BE2C (cell line): ENCODE results near the gene MYO1F.

Experiments
- DNase-seq: peaks from one replicate; pipeline ENCODE4 v3.0.0-alpha.2; 2020
- H3K27me3 ChIP-seq: fragments of 250-450 bp; sonication (Bioruptor Pico); 2 replicates; pipeline ENCODE4 v1.5.1; 2020; ENCODE audit warnings: mild to moderate bottlenecking
- H3K36me3 ChIP-seq: fragments of 250-450 bp; sonication (Bioruptor Pico); 2 replicates; pipeline ENCODE4 v1.5.1; 2020; ENCODE audit warnings: mild to moderate bottlenecking
- H3K4me1 ChIP-seq: fragments of 250-450 bp; sonication (Bioruptor Pico); 2 replicates; pipeline ENCODE4 v1.5.1; 2020
- H3K4me3 ChIP-seq: 2 replicates; pipeline ENCODE4 v1.5.1; 2011; ENCODE audit warnings: low read depth, low read length
- H3K9me3 ChIP-seq: fragments of 250-450 bp; sonication (Bioruptor Pico); 2 replicates; pipeline ENCODE4 v1.5.1; 2020
- TF ChIP-seq, protein P1 (sequence below): IDR thresholded peaks from 2 replicates; pipeline ENCODE4 v1.5.1; 2012; ENCODE audit warnings: mild to moderate bottlenecking, low read depth, low read length

Gene MYO1F

DNA sequence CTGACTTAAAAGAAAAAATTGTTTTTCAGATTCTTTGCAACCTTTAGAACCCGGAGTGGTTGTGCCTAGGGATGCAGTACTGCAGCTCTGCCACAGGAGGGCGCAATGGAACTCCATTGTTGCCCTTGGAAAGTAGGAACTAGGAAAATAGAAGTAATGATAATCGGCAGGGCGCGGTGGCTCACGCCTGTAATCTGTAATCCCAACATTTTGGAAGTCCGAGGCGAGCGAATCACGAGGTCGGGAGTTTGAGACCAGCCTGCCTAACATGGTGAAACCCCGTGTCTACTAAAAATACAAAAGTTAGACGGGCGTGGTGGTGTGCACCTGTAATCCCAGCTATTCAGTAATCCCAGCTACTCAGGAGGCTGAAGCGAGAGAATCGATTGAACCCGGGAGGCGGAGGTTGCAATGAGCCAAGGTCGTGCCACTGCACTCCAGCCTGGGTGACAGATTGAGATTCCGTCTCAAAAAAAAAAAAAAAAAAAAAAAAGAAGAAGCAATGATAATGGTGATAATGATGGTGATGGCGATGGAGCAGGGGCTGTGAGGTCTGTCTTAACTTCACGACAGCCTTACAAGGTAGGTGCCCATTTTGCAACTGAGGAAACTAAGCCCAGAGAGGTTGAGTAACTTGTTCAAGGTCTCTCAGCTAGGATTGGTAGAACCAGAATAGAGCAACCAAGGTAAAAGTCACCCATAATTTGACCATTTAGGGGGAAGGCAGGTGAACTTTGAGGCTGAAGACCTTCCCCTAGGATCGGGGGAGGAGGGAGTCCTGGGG, 38.8 kb upstream of the MYO1F start:
- TF ChIP-seq, protein P1, sequence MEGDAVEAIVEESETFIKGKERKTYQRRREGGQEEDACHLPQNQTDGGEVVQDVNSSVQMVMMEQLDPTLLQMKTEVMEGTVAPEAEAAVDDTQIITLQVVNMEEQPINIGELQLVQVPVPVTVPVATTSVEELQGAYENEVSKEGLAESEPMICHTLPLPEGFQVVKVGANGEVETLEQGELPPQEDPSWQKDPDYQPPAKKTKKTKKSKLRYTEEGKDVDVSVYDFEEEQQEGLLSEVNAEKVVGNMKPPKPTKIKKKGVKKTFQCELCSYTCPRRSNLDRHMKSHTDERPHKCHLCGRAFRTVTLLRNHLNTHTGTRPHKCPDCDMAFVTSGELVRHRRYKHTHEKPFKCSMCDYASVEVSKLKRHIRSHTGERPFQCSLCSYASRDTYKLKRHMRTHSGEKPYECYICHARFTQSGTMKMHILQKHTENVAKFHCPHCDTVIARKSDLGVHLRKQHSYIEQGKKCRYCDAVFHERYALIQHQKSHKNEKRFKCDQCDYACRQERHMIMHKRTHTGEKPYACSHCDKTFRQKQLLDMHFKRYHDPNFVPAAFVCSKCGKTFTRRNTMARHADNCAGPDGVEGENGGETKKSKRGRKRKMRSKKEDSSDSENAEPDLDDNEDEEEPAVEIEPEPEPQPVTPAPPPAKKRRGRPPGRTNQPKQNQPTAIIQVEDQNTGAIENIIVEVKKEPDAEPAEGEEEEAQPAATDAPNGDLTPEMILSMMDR, result peak; percentile 91
- Histone ChIP-seq H3K4me3 (no peak overlapping the region), H3K27me3 (0 out of 2 replicates have a peak, but pooled peaks cover 9% of the 10 kb centered on the region), H3K9me3 (no peaks in the 10 kb centered on the region), H3K4me1 (no peaks in the 10 kb centered on the region), H3K36me3 (no peaks in the 10 kb centered on the region)
- DNase-seq, result peak; percentile 37

- no peaks in the 10 kb centered on the region for H3K4me1 ChIP-seq
- no peak for DNase-seq
- H3K27me3 ChIP-seq, result peaks cover 12% of the 10 kb centered on the region
- TF ChIP-seq, protein P1, result no peak
- no peak overlapping the region for H3K4me3 ChIP-seq
- no peaks in the 10 kb centered on the region for H3K9me3 ChIP-seq
- no peaks in the 10 kb centered on the region for H3K36me3 ChIP-seq
Measured at GRCh38 chr19:8615024-8615423, 37.8 kb upstream of the MYO1F start.

GRCh38 chr19:8614455-8614854, 37.2 kb upstream of the MYO1F start:
- TF ChIP-seq, protein P1, result no peak
- Histone ChIP-seq H3K27me3 (peaks cover 17% of the 10 kb centered on the region), H3K36me3 (no peaks in the 10 kb centered on the region), H3K4me3 (no peak overlapping the region), H3K9me3 (no peaks in the 10 kb centered on the region), H3K4me1 (no peaks in the 10 kb centered on the region)
- DNase-seq, result no peak

DNA sequence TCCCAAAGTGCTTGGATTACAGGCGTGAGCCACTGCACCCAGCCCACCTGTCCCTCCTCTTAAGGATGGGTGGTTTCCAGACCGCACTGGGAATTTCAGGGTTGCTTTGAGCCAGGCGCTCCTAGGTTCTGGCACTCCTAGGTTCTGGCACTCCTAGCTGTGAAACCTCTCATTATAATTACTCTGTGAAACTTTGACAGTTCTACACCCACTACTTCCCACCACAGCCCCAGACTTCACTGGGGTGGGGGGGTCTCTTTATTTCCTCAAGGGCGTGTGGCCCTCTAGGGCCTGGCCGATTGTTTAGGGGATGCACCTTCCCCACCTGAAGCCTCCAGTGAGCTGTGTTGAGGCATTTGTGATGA, 35.5 kb upstream of the MYO1F start:
- no peaks in the 10 kb centered on the region for H3K9me3 ChIP-seq
- no peaks in the 10 kb centered on the region for H3K4me1 ChIP-seq
- no peak for DNase-seq
- H3K4me3 ChIP-seq, result no peak overlapping the region
- TF ChIP-seq, protein P1, result no peak
- H3K27me3 ChIP-seq, result peaks cover 19% of the 10 kb centered on the region
- H3K36me3 ChIP-seq, result no peaks in the 10 kb centered on the region

GRCh38 chr19:8611877-8612806, 34.9 kb upstream of the MYO1F start:
- Histone ChIP-seq H3K9me3 (no peaks in the 10 kb centered on the region), H3K36me3 (no peaks in the 10 kb centered on the region), H3K4me1 (no peaks in the 10 kb centered on the region), H3K4me3 (no peak overlapping the region), H3K27me3 (peaks cover 12% of the 10 kb centered on the region)
- DNase-seq, result no peak
- TF ChIP-seq, protein P1, result no peak
